Limb (tissue), 2 donors: ENCODE results near the gene PFN3.

Experiments
- DNase-seq, 2 donors: peaks; one replicate each; pipeline ENCODE4 v3.0.0-alpha.2; 2016; ENCODE audit errors: extremely low spot score in 2 of 2

The PFN3 gene

GRCh38 chr5:177399997-177400868 lies at the start of gene PFN3:
Gene PFN3, minus strand, starts transcription at chr5:177400661. Its CDS starts 85 bp downstream, at chr5:177400576.
- peak; percentile 6 to 85 for DNase-seq

GRCh38 chr5:177449140-177450061 lies 48.9 kb upstream of the PFN3 start:
- DNase-seq, result no peak

- DNase-seq, result no peak
These were observed 47.9 kb upstream of the PFN3 start for GRCh38 chr5:177448244-177448950.

- no peak for DNase-seq
These were observed 47.3 kb upstream of the PFN3 start for GRCh38 chr5:177447611-177448243.

GRCh38 chr5:177447066-177447610 lies 46.7 kb upstream of the PFN3 start:
- peak in 1 of 2 donors; percentile 86 for DNase-seq

- peak; percentile 67 to 86 for DNase-seq
These were observed 46.0 kb upstream of the PFN3 start, which contains the start of gene PRR7 for GRCh38 chr5:177446200-177447065. Gene PRR7, plus strand, starts transcription at chr5:177446814. Its CDS starts 8,254 bp downstream, at chr5:177455068.

- no peak for DNase-seq
These were observed 45.4 kb upstream of the PFN3 start for GRCh38 chr5:177445917-177446199.

GRCh38 chr5:177445052-177445916 lies 44.8 kb upstream of the PFN3 start:
- DNase-seq, result no peak

- no peak for DNase-seq
These were observed 43.9 kb upstream of the PFN3 start for GRCh38 chr5:177444106-177445051.

- no peak for DNase-seq
These were observed 42.9 kb upstream of the PFN3 start for GRCh38 chr5:177443144-177443983.

- DNase-seq, result no peak
These were observed 41.8 kb upstream of the PFN3 start for GRCh38 chr5:177442066-177442826.

- DNase-seq, result no peak
These were observed 40.7 kb upstream of the PFN3 start for GRCh38 chr5:177440990-177441780.

GRCh38 chr5:177440211-177440989 lies 39.9 kb upstream of the PFN3 start:
- no peak for DNase-seq

- DNase-seq, result no peak
These were observed 39.1 kb upstream of the PFN3 start for GRCh38 chr5:177439518-177440053.
